Loucy (cell line): Measurements from ENCODE around the gene POLR2L.

ENCODE experiments used
- EZH2phosphoT487 ChIP-seq: fragments of 200-600 bp; IDR thresholded peaks from 2 replicates; pipeline ENCODE4 v1.6.1; 2018; ENCODE audit warnings: antibody characterized with exemption, mild to moderate bottlenecking, moderate library complexity, borderline replicate concordance
- TF ChIP-seq, protein P1 (sequence below): fragments of 200-600 bp; sonication (generic); conservative IDR thresholded peaks from 2 replicates; pipeline ENCODE4 v1.5.1; 2014; ENCODE audit warnings: mild to moderate bottlenecking, antibody characterized with exemption, low read length

DNA sequence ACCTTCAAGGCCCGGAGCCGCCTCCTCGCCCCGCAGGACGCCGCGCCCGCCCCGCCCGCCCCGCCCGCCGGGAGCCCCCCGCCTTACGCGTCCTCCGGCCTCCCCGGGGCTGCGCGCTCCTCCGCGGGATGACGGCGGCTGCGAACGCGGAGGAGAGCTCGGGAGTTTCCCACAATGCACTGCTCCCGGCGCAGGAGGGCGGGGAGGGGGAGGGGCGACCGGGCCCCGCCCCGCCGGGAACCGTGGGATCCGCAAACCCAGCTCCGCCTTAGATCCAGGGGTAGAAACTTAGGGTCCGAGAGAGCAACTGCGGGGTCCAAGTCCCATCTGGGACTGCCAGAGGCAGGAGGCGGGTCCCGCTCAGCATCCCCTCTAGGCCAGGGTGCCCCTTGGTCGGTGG is 52.4 kb downstream of the POLR2L start, which contains the start of gene CEND1:
- TF ChIP-seq, protein P1, sequence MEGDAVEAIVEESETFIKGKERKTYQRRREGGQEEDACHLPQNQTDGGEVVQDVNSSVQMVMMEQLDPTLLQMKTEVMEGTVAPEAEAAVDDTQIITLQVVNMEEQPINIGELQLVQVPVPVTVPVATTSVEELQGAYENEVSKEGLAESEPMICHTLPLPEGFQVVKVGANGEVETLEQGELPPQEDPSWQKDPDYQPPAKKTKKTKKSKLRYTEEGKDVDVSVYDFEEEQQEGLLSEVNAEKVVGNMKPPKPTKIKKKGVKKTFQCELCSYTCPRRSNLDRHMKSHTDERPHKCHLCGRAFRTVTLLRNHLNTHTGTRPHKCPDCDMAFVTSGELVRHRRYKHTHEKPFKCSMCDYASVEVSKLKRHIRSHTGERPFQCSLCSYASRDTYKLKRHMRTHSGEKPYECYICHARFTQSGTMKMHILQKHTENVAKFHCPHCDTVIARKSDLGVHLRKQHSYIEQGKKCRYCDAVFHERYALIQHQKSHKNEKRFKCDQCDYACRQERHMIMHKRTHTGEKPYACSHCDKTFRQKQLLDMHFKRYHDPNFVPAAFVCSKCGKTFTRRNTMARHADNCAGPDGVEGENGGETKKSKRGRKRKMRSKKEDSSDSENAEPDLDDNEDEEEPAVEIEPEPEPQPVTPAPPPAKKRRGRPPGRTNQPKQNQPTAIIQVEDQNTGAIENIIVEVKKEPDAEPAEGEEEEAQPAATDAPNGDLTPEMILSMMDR, result no peak
- no peak for TF ChIP-seq EZH2phosphoT487
